GM19099 (cell line): Measurements from ENCODE around the gene MAG.

Experiments used
- POLR2A ChIP-seq: IDR thresholded peaks from 3 replicates; pipeline ENCODE4 v1.6.1; 2011; ENCODE audit warnings: low read depth; ENCODE audit not compliant: insufficient read length; ENCODE audit errors: extremely low read depth

MAG gene

DNA sequence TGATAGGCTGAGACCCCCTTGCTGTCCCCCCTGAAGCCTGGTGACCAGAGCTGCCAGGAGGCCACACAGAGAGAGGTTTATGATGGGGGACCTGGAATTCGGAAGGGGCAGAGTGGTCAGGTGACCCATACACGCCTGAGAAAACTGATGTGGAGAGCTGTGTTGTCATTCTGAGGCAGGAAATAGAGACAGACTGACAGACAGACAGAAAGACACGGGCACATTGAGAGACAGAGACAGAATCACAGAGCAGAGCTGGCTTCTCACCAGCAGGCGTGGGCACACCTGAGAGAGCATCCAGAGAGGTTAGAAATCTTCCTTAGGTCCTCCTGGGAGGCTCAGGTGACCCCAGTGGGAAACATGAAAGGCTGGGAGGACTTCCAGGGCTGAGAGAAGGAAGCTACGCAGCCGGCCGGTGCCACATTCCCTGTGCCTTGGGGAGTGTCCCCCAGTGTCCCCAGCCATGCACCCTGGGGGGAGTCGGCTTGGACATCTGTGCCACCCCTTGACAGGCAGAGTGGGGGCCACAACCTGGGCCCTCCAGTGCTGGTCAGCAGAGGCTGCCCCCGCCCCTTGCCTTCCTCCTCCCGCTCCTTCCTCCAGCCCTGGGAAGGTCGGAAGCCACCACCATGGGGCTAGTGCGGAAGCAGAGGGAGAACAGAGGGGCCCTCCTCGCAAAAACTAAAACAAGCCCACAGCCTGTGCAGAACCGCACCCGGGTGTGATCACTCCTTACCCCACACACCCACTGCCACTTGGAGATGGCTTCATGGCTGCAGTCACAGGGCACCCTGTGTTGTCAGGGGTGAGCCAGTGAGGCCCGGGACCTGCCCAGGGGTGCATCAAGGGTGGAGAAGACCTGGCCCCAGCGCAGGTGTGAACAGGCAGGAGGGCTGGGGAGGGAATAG is 57.9 kb downstream of the MAG start:
- TF ChIP-seq POLR2A, result peak; percentile 43

DNA sequence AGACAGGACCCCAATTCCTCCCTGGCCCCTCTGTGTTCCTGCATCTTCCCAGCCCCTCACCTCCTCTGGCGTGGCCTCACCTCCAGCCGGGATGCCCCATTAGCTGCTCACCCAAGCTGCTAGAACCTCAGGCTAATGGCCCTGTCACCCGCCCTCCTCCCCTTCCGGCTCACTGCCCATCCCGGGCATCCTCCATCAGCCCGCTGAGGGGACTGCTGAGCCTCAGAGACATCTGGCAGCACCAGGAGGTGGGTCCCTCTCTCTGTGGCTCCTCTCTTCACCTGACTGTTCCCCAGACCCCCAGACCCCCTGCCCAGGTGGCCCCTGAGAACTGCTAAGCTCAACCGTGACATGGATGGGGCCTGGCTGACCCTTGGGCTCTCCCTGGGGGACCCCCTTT is 58.6 kb downstream of the MAG start:
- TF ChIP-seq POLR2A, result no peak

DNA sequence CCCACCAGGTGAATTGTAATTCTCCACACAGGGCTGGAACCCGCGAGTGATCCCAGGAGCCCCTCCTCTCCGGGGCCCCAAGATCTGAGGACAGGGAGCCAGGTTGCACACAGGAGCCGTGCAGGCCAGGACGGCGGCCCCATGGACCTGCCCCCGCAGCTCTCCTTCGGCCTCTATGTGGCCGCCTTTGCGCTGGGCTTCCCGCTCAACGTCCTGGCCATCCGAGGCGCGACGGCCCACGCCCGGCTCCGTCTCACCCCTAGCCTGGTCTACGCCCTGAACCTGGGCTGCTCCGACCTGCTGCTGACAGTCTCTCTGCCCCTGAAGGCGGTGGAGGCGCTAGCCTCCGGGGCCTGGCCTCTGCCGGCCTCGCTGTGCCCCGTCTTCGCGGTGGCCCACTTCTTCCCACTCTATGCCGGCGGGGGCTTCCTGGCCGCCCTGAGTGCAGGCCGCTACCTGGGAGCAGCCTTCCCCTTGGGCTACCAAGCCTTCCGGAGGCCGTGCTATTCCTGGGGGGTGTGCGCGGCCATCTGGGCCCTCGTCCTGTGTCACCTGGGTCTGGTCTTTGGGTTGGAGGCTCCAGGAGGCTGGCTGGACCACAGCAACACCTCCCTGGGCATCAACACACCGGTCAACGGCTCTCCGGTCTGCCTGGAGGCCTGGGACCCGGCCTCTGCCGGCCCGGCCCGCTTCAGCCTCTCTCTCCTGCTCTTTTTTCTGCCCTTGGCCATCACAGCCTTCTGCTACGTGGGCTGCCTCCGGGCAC is 59.6 kb downstream of the MAG start:
- no peak for TF ChIP-seq POLR2A

DNA sequence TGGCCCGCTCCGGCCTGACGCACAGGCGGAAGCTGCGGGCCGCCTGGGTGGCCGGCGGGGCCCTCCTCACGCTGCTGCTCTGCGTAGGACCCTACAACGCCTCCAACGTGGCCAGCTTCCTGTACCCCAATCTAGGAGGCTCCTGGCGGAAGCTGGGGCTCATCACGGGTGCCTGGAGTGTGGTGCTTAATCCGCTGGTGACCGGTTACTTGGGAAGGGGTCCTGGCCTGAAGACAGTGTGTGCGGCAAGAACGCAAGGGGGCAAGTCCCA is 60.2 kb downstream of the MAG start:
- no peak for TF ChIP-seq POLR2A

DNA sequence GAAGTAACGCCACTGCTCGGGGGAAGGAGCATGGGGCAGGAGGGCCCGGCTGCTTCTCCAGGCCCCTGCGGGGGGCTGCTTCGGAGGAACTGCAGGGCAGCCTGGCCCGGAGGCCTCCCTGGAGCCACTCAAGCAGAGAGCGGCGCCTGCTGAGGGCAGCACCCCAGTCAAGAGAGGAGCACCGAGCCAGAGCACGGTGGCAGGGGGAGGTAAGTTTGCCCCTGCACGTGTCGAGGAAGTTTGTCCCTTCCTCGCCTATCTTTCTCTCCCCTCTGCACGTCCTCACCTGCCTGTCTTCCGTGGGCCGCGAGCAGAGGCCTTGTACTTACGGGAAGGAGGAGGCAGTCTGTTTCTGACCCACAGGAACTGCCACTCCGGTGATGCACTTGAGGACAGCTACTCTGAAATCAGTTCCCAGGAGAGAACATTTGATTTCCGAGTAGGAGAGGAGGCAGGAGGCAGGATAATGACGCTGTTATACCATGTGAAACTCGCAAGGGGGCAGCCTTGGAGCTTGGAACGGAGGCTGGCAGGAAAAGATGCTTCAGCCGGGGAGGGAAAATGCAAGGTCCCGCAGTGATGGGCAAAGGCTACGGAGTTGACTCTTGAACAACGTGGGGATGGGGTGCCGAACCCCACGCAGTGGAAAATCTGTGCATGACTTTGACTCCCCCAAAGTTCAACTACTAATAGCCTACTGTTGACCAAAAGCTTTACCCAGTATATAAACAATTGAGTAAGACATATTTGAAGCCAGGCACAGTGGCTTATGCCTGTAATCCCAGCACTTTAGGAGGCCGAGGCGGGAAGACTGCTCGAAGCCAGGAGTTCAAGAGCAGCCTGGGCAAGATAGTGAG is 60.7 kb downstream of the MAG start:
- no peak for TF ChIP-seq POLR2A

DNA sequence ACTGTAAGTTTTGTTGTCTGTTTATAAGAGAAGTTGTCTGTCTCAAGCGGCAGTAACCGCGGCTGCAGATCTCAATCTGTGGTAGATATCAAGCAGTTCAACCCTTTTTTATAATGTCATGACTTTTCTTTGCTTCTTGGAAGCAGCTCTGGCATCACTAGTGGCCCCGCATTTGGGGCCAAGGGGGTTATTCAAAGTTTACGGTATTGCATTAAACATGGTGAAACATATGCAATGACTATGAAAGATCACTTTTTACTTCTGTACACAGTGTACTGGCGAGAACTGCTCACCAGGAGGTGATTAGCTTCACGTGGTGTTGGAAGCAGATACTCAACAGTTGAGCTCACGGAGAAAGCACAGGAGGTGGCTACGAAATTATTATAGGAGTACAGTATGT is 61.7 kb downstream of the MAG start:
- no peak for TF ChIP-seq POLR2A

DNA sequence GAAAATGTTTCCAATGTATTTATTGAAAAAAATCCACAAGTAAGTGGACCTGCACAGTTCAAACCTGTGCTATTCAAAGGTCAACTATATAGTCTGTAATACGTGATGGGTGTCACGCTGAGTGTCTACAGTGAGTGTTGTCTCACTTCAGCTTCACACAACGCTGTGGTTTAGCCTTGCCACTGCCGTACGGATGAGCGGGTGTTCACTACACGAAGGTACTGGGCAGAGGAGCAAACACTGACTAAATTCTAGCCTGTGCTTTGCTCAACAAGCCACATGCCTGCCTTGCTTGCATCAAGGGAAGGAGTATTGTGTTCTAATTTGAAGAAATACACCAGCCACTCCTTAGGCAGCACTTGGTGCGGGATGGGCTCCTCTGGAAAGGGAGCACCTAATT is 62.9 kb downstream of the MAG start:
- no peak for TF ChIP-seq POLR2A

DNA sequence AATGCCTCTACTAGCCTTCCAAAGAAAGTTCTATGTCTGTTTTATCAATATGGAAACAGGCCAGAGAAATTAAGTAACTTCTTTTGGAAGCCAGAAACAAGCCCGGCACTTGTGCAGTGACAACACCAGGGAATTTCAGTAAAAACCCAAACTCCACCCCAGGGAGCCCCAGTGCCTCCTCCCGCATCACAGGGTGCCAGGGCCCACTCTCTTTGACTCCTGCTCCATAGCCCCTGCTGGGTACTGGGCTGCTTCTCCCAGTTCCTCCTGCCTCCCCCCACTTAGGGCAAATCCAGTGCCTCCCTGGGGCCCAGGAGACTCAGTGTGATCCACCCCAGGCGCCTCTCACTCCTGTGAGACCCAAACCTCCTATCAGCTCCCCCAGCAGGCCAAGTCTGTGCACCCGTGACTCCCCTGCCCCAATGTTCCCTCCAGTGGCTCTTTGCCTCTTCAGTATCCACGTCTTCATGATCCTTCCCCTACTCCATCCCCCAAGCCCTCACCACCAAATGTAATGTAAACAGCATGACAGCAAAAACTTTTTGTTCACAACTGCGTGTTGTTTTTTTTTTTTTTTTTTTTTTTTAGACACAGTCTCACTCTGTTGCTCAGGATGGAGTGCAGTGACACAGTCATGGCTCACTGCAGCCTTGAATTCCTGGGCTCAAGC is 64.0 kb downstream of the MAG start:
- no peak for TF ChIP-seq POLR2A

DNA sequence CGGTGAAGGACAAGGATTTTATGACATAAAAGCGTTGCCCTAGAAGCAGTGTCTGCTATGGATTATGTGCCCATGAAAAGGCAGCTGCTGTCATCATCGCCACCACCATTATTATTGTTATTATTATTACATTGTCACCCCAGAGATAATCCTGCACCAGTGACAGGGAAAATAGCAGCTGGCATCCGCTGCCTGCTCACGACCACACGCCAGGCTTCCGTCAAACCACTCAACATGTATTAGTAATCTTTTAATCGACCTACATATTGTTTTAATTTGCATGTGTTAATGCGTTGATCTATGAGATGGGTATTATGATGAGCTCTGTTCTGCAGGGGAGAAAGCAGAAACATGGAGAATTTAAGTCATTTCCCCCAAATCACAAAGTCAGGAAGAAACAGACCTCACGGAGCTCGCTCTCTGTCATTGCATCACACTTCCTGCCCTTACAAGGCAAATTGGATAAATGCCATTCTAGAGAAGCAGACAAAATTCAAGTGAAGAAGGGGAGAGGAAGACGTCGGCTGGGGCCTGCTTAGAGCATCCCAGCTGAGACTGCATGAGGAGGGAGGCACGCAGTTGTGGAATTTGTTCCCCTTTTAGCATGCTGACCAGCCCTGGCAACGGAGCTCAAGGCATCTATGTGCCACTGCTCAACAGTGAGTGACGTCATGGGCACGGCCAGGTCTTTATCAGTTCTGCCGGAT is 66.1 kb downstream of the MAG start, which contains the start of gene FFAR3:
TSS of gene FFAR3 (plus strand) at position 594 of the 707 bp plus-strand sequence. CDS start 431 bp downstream, outside the sequence.
- TF ChIP-seq POLR2A, result no peak

DNA sequence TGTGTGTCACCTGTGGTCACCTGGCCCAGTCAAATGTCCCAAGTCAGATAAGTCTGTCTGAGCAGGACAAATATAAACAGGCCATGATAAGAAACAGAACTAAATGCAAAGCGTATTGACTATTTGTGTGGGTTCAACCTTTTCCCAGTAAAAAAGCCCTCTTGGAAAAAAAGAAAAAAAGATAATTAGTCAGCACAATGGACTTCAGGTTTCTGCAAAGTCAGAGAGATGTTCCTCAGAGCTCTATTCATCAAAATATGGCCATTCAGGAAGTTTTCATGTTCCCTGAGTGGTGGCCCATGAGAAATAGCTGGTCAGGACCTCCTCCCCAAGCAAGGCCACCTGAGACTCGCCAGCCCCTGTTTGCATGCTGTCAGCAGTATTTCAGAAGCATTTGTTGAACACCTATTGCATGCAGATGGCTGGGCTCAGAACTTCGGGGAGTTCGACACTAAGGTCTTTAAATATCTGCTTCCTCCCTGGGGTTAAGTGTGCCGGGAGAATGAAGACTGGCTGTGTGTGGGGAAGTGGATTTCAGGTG is 69.0 kb downstream of the MAG start:
- no peak for TF ChIP-seq POLR2A

DNA sequence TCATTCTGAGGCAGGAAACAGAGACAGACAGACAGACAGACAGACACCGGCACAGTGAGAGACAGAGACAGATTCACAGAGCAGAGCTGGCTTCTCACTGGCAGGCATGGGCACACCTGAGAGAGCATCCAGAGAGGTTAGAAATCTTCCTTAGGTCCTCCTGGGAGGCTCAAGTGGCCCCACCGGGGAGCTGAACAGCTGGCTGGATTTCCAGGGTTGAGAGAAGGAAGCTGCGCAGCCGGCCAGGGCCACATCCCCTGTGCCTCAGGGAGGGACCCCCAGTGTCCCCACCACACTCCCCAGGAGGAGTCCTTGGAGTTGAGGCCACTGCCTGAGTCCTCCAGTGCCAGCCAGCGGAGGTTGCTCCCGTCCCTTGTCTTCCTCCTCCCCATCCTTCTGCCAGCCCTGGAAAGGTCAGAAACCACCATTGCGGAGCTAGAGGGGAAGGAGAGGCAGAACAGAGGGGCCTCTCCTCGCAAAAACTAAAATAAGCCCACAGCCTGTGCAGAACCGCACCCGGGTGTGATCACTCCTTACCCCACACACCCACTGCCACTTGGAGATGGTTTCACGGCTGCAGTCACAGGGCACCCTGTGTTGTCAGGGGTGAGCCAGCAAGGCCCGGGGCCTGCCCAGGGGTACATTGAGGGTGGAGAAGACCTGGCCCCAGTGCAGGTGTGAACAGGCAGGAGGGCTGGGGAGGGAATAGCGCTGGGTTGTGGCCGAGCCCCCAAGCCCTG is 70.5 kb downstream of the MAG start:
- TF ChIP-seq POLR2A, result no peak

DNA sequence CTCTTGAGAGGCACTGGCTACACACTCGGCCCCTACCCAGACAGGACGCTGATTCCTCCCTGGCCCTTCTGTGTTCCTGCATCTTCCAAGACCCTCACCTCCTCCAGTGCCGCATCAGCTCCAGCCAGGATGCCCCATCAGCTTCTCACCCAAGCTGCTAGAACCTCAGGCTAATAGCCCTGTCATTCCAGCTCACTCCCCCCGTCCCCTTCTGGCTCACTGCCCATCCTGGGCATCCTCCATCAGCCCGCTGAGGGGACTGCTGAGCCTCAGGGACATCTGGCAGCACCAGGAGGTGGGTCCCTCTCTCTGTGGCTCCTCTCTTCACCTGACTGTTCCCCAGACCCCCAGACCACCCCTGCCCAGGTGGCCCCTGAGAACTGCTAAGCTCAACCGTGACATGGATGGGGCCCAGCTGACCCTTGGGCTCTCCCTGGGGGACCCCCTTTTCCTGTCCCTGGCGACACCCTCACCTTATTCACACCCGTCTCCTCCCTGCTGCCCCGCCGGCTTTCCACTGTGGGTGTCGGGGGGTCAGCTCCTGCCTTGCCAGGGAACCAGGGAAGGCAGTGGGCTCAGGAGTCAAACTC is 71.1 kb downstream of the MAG start:
- TF ChIP-seq POLR2A, result no peak
